Esophagus muscularis mucosa (tissue), 4 donors: Measurements from ENCODE around the gene SH3PXD2A. TPM values are rescaled to one million over a fixed set of nuclear protein-coding genes. Genes with fewer than 3 reads are reported as not detected.

Experiments used
- DNase-seq: peaks from one replicate; pipeline ENCODE4 v3.0.0-alpha.2; 2017; ENCODE audit errors: extremely low spot score
- H3K27ac ChIP-seq, 4 donors: fragments of 200-600 bp; sonication (generic); replicated peaks in 1 of 4; 1 replicate in 3 of 4; 2 replicates in 1 of 4; pipeline ENCODE4 v1.5.1; 2016 to 2019; ENCODE audit warnings: mild to moderate bottlenecking in 1 of 4
- H3K27me3 ChIP-seq, 4 donors: fragments of 200-600 bp; sonication (generic); one replicate each; pipeline versions ENCODE4 v1.5.1 to v1.6.0; 2016 to 2019
- H3K36me3 ChIP-seq, 4 donors: fragments of 200-600 bp; sonication (generic); one replicate each; pipeline ENCODE4 v1.5.1; 2016 to 2019
- H3K4me1 ChIP-seq, 4 donors: fragments of 200-600 bp; sonication (generic); one replicate each; pipeline ENCODE4 v1.5.1; 2016 to 2019
- H3K4me3 ChIP-seq, 4 donors: fragments of 200-600 bp; sonication (generic); 1 replicate in 2 of 4; 2 replicates in 2 of 4; pipeline ENCODE4 v1.5.1; 2016 to 2019; ENCODE audit warnings: mild to moderate bottlenecking in 4 of 4, moderate library complexity in 1 of 4
- H3K9me3 ChIP-seq, 4 donors: fragments of 200-600 bp; sonication (generic); 1 replicate in 3 of 4; 2 replicates in 1 of 4; pipeline ENCODE4 v1.5.1; 2016 to 2019
- EP300 ChIP-seq: sonication (generic); formaldehyde crosslinking; IDR thresholded peaks from one replicate; pipeline ENCODE4 v1.6.1; 2017; ENCODE audit warnings: antibody characterized with exemption
- POLR2A ChIP-seq: fragments of 450-650 bp; IDR thresholded peaks from one replicate; pipeline ENCODE4 v1.6.1; 2017; ENCODE audit warnings: antibody characterized with exemption, moderate library complexity, mild to moderate bottlenecking, low read depth
- POLR2AphosphoS5 ChIP-seq, 2 donors: sonication (generic); formaldehyde crosslinking; IDR thresholded peaks; one replicate each; pipeline ENCODE4 v1.6.1; 2017; ENCODE audit warnings: antibody characterized with exemption in 2 of 2
- WGBS: methylation state at CpG from one replicate; pipeline ENCODE4 v1.1.5; 2018; 5-methylcytosine and 5-hydroxymethylcytosine counted together
- intact Hi-C: fragments of 100-400 bp; cut with DNase I; formaldehyde crosslinking; loops from one replicate; pipeline ENCODE4 v1.15.1; 2023
- total RNA-seq, 4 donors: library from RNA; depleted of rRNA; stranded (reverse); fragments of >200 nt; gene quantifications; one replicate each; pipeline versions ENCODE4 v1.1.0 to v1.2.1, GENCODE V29; 2016
- TF ChIP-seq, protein P1 (sequence below), 3 experiments: fragments of 200-600 bp in 2 of 3; fragments of 450-650 bp in 1 of 3; sonication (generic) in 2 of 3; IDR thresholded peaks; one replicate each; pipeline ENCODE4 v1.5.1; 2017 to 2019; ENCODE audit warnings: antibody characterized with exemption in 3 of 3, mild to moderate bottlenecking in 2 of 3, moderate library complexity in 1 of 3

Gene SH3PXD2A
- total RNA-seq, 4 donors from 2014 or later, result 30.5 to 69.3 (median 40.0) TPM

GRCh38 chr10:103710490-103710889 is 144.9 kb downstream of the SH3PXD2A start:
- Histone ChIP-seq H3K27me3 (no peaks in the 10 kb centered on the region), H3K9me3 (no peaks in the 10 kb centered on the region), H3K27ac (no peak overlapping the region), H3K36me3 (peaks cover 0 to 2% (median 0%) of the 10 kb centered on the region in 4 donors), H3K4me3 (no peak overlapping the region), H3K4me1 (peaks cover 0 to 9% (median 4%) of the 10 kb centered on the region in 4 donors)
- intact Hi-C loops, result loop anchor here (5.0 kb wide), 1 partner anchor 172 kb away; no protein-coding TSS in a partner anchor
- 89% methylated on average over 3 of the region's 4 CpGs for WGBS
- no peak for DNase-seq
- no peak for TF ChIP-seq EP300
- no peak for TF ChIP-seq POLR2A
- TF ChIP-seq POLR2AphosphoS5 (IDR thresholded peaks at IDR 0.05), result no peak
- TF ChIP-seq, protein P1, sequence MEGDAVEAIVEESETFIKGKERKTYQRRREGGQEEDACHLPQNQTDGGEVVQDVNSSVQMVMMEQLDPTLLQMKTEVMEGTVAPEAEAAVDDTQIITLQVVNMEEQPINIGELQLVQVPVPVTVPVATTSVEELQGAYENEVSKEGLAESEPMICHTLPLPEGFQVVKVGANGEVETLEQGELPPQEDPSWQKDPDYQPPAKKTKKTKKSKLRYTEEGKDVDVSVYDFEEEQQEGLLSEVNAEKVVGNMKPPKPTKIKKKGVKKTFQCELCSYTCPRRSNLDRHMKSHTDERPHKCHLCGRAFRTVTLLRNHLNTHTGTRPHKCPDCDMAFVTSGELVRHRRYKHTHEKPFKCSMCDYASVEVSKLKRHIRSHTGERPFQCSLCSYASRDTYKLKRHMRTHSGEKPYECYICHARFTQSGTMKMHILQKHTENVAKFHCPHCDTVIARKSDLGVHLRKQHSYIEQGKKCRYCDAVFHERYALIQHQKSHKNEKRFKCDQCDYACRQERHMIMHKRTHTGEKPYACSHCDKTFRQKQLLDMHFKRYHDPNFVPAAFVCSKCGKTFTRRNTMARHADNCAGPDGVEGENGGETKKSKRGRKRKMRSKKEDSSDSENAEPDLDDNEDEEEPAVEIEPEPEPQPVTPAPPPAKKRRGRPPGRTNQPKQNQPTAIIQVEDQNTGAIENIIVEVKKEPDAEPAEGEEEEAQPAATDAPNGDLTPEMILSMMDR (IDR thresholded peaks at IDR 0.05), result no peak

DNA sequence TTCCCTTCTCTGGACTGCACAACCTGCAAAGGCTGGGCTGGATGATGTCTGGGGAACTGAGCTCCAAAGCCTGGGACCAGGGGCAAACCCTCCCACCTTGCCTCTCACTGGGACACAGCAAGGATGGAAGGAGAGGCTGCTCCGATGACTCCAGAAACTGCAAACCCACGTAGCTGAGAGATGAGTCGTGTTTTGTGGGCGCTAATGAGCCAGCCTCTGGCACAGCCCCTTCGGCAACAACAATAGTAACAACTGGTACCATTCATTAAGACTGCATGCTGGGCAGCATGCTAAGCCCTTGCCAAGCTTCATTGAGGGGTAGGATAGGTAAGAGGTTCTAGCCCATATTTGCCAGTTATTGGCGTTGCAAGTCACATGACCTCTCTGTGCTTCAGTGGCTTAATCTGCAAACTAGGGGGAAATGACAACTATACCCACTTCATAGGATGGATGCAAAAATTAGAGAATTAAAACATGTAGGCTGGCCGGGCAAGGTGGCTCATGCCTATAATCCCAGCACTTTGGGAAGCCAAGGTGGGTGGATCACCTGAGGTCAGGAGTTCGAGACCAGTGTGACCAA is 145.9 kb downstream of the SH3PXD2A start:
- 71% methylated on average over 6 of the region's 8 CpGs for WGBS

GRCh38 chr10:103708627-103709288 is 146.6 kb downstream of the SH3PXD2A start:
- no peaks in the 10 kb centered on the region for H3K27me3 ChIP-seq
- H3K27ac ChIP-seq, result no peak overlapping the region
- intact Hi-C loops, result no loop called here
- peaks cover 0 to 2% (median 0%) of the 10 kb centered on the region in 4 donors for H3K36me3 ChIP-seq
- WGBS, result 64% methylated on average over 5 of the region's 6 CpGs
- H3K4me3 ChIP-seq, result no peak overlapping the region
- no peaks in the 10 kb centered on the region for H3K9me3 ChIP-seq
- DNase-seq, result no peak
- TF ChIP-seq, protein P1 (IDR thresholded peaks at IDR 0.05), result no peak
- H3K4me1 ChIP-seq, result peaks cover 0 to 8% (median 3%) of the 10 kb centered on the region in 4 donors

More for the DNA sequence above, 145.9 kb downstream of the SH3PXD2A start:
- TF ChIP-seq EP300 (no peak), POLR2A (no peak), POLR2AphosphoS5 (IDR thresholded peaks at IDR 0.05) (no peak)
- TF ChIP-seq, protein P1 (IDR thresholded peaks at IDR 0.05), result no peak
- Histone ChIP-seq H3K4me1 (peaks cover 0 to 8% (median 3%) of the 10 kb centered on the region in 4 donors), H3K9me3 (no peaks in the 10 kb centered on the region), H3K27ac (no peak overlapping the region), H3K27me3 (no peaks in the 10 kb centered on the region), H3K4me3 (no peak overlapping the region), H3K36me3 (peaks cover 0 to 2% (median 0%) of the 10 kb centered on the region in 4 donors)
- DNase-seq, result no peak
- intact Hi-C loops, result no loop called here

DNA sequence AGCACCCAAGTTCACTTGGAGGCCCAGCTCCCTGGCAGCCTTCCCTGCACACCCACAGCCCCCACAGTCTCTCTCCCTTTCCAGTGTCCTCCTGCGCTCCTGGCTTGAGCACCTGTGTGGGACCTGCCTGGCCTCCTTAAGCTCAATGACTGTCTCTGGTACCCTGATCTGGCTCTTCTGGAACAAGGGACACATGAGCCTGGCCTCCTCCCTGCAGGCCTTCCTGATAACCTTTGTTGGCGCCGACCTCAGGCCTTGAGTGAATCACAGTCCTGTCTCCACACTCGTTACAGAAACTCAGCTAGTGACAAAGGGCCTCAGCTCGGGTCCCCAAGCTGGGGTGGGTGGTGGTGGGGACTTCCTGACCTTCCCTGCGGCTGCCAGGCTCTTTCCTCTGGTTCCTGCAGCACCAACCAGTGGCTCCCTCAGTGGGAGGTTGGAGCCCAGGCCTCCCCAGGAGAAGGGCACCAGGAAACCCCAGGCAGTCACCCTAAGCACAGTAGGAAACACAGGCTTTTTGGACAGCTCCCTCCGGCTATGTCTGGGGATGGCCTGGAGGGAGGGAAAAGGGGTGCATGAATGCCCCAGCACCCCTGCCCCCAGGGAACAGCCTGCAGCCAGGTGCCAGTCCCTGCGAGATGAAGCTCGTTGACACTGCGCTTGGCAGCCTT is 147.3 kb downstream of the SH3PXD2A start:
- TF ChIP-seq POLR2AphosphoS5 (IDR thresholded peaks at IDR 0.05), result no peak
- TF ChIP-seq, protein P1 (IDR thresholded peaks at IDR 0.05), result no peak
- TF ChIP-seq POLR2A, result no peak
- no peak for TF ChIP-seq EP300
- intact Hi-C loops, result no loop called here
- no peaks in the 10 kb centered on the region for H3K27me3 ChIP-seq
- H3K27ac ChIP-seq, result no peak overlapping the region
- WGBS, result 91% methylated on average over 9 of the region's 10 CpGs
- H3K4me3 ChIP-seq, result no peak overlapping the region
- DNase-seq, result no peak
- H3K4me1 ChIP-seq, result peaks cover 0 to 7% (median 3%) of the 10 kb centered on the region in 4 donors
- H3K9me3 ChIP-seq, result no peaks in the 10 kb centered on the region
- peaks cover 0 to 2% (median 0%) of the 10 kb centered on the region in 4 donors for H3K36me3 ChIP-seq
